GM12878 (cell line): Measurements from ENCODE around the gene CUEDC1. TPM values are rescaled to one million over a fixed set of nuclear protein-coding genes. Genes with fewer than 3 reads are reported as not detected.

Experiments used
- ATAC-seq: fragments of 200-7000 bp; cut with Tn5 transposase; 3 replicates; pipeline ENCODE4 v1.9.1; 2020; ENCODE audit warnings: mild to moderate bottlenecking, moderate library complexity
- BruUV-seq: library from RNA; stranded (reverse); fragments of 400-500 nt; replicated peaks from 2 replicates; lab custom pipeline; 2021; lab: Mats Ljungman, UMichigan
- CTCF ChIA-PET: fragments of 300-600 bp; sonication (Branson Sonifier 250); formaldehyde crosslinking; extraction: SDS; loops from one replicate; lab custom pipeline; 2021; ENCODE audit warnings: inconsistent platforms; lab: Yijun Ruan, JAX
- POLR2A ChIA-PET: fragments of 350-600 bp; formaldehyde crosslinking; extraction: SDS; loops from one replicate; lab custom pipeline; 2021; ENCODE audit warnings: inconsistent platforms; lab: Charles Lee
- RAD21 ChIA-PET: fragments of 300-600 bp; sonication (Branson Sonifier 250); formaldehyde crosslinking; loops from one replicate; lab custom pipeline; 2023; ENCODE audit warnings: antibody characterized with exemption; ENCODE audit not compliant: unreplicated experiment; lab: Charles Lee
- SMC1A ChIA-PET: fragments of 300-600 bp; sonication (Branson Sonifier 250); formaldehyde crosslinking; loops from one replicate; lab custom pipeline; 2023; ENCODE audit not compliant: unreplicated experiment, uncharacterized antibody; lab: Charles Lee
- DNase-seq: peaks from one replicate; pipeline ENCODE4 v3.0.0-alpha.2; 2011; ENCODE audit warnings: low read depth, low spot score
- FAIRE-seq: peaks from 3 replicates; lab custom pipeline; 2011; peaks lifted over from hg19 to GRCh38; lab: Jason Lieb, UNC
- H2AFZ ChIP-seq: 2 replicates; pipeline ENCODE4 v1.6.0; 2011; ENCODE audit warnings: low read depth, low read length, control low read depth; ENCODE audit not compliant: control insufficient read depth
- H3K27ac ChIP-seq: 2 replicates; pipeline ENCODE4 v1.5.1; 2011; ENCODE audit warnings: control low read depth; ENCODE audit not compliant: control insufficient read depth, insufficient read depth
- H3K27me3 ChIP-seq, 2 experiments: replicated peaks in 1 of 2; 2 replicates each; pipeline versions ENCODE4 v1.6.0 to v1.6.1; 2011; ENCODE audit warnings: low read length in 1 of 2; ENCODE audit not compliant: control insufficient read depth in 2 of 2, insufficient read depth in 2 of 2
- H3K36me3 ChIP-seq, 2 experiments: 2 replicates each; pipeline ENCODE4 v1.5.1; 2011; ENCODE audit warnings: low read length in 1 of 2; ENCODE audit not compliant: control insufficient read depth in 2 of 2, insufficient read depth in 2 of 2
- H3K4me1 ChIP-seq: 2 replicates; pipeline ENCODE4 v1.6.1; 2011; ENCODE audit warnings: mild to moderate bottlenecking, low read length, moderate library complexity, mixed read lengths; ENCODE audit not compliant: control insufficient read depth, insufficient read depth
- H3K4me2 ChIP-seq: 2 replicates; pipeline ENCODE4 v1.6.0; 2011; ENCODE audit warnings: control low read depth; ENCODE audit not compliant: control insufficient read depth, insufficient read depth
- H3K4me3 ChIP-seq: fragments of 200-600 bp; sonication (generic); 2 replicates; pipeline ENCODE4 v1.5.1; 2016
- H3K79me2 ChIP-seq: 2 replicates; pipeline ENCODE4 v1.6.0; 2011; ENCODE audit warnings: low read length; ENCODE audit not compliant: control insufficient read depth, insufficient read depth
- H3K9ac ChIP-seq: 2 replicates; pipeline ENCODE4 v1.8.0; 2011; ENCODE audit warnings: low read length, control low read depth, mixed read lengths; ENCODE audit not compliant: control insufficient read depth, insufficient read depth
- H3K9me3 ChIP-seq: replicated peaks from 3 replicates; pipeline ENCODE4 v1.5.1; 2011; ENCODE audit warnings: mild to moderate bottlenecking, low read length; ENCODE audit not compliant: control insufficient read depth, insufficient read depth
- H4K20me1 ChIP-seq: 2 replicates; pipeline ENCODE4 v1.6.0; 2011; ENCODE audit not compliant: control insufficient read depth, insufficient read depth
- CHD4 ChIP-seq: fragments of 200-600 bp; sonication (generic); IDR thresholded peaks from 2 replicates; pipeline ENCODE4 v1.6.1; 2016; ENCODE audit warnings: mild to moderate bottlenecking
- DPF2 ChIP-seq: fragments of 450-650 bp; IDR thresholded peaks from 2 replicates; pipeline ENCODE4 v1.6.1; 2017; ENCODE audit warnings: mild to moderate bottlenecking
- FOXM1 ChIP-seq: IDR thresholded peaks from 2 replicates; pipeline ENCODE4 v1.6.1; 2012; ENCODE audit warnings: low read depth, mild to moderate bottlenecking, inconsistent platforms, low read length, moderate library complexity
- IKZF1 ChIP-seq: fragments of 450-650 bp; conservative IDR thresholded peaks from 2 replicates; pipeline ENCODE4 v1.6.1; 2017; ENCODE audit warnings: antibody characterized with exemption, mild to moderate bottlenecking
- IKZF2 ChIP-seq, 2 experiments: fragments of 450-650 bp; IDR thresholded peaks; 2 replicates each; pipeline ENCODE4 v1.6.1; 2017; ENCODE audit warnings: mild to moderate bottlenecking in 2 of 2, moderate library complexity in 2 of 2
- MXI1 ChIP-seq: fragments of 150-350 bp; IDR thresholded peaks from 2 replicates; pipeline ENCODE4 v1.6.1; 2011; ENCODE audit warnings: low read depth, mild to moderate bottlenecking, inconsistent platforms, low read length, improper control_type of control experiment
- NR2C1 ChIP-seq: fragments of 450-650 bp; IDR thresholded peaks from 2 replicates; pipeline ENCODE4 v1.6.1; 2017; ENCODE audit warnings: antibody characterized with exemption, mild to moderate bottlenecking, moderate library complexity
- RAD51 ChIP-seq: fragments of 450-650 bp; IDR thresholded peaks from 2 replicates; pipeline ENCODE4 v1.6.1; 2016; ENCODE audit warnings: moderate library complexity, mild to moderate bottlenecking, inconsistent platforms
- RFX5 ChIP-seq: IDR thresholded peaks from 2 replicates; pipeline ENCODE4 v1.6.1; 2011; ENCODE audit warnings: low read depth, low read length, improper control_type of control experiment
- SIX5 ChIP-seq: IDR thresholded peaks from 2 replicates; pipeline ENCODE4 v1.6.1; 2011; ENCODE audit warnings: mild to moderate bottlenecking, low read depth, low read length, moderate library complexity; ENCODE audit not compliant: severe bottlenecking
- SKIL ChIP-seq: fragments of 450-650 bp; IDR thresholded peaks from 2 replicates; pipeline ENCODE4 v1.6.1; 2017; ENCODE audit warnings: mild to moderate bottlenecking, low read depth, inconsistent platforms; ENCODE audit not compliant: poor library complexity, severe bottlenecking
- TARDBP ChIP-seq: IDR thresholded peaks from 2 replicates; pipeline ENCODE4 v1.6.1; 2016; ENCODE audit warnings: borderline replicate concordance
- TCF7 ChIP-seq: IDR thresholded peaks from 2 replicates; pipeline ENCODE4 v1.6.1; 2014; ENCODE audit warnings: antibody characterized with exemption, borderline replicate concordance
- WGBS: methylation state at CpG from one replicate; pipeline ENCODE4 v1.1.6; 2016; ENCODE audit warnings: low lambda C conversion rate; ENCODE audit not compliant: insufficient replicate concordance, insufficient coverage; ENCODE audit errors: missing lambda C conversion rate; 5-methylcytosine and 5-hydroxymethylcytosine counted together
- in situ Hi-C: fragments of 300-500 bp; cut with MboI; formaldehyde crosslinking; loops from 9 replicates; pipeline ENCODE4 v1.14.3; 2018; ENCODE audit warnings: mixed read lengths
- intact Hi-C: fragments of 100-400 bp; cut with micrococcal nuclease; formaldehyde crosslinking; loops from one replicate; pipeline ENCODE4 v1.14.2; 2022; ENCODE audit not compliant: unreplicated experiment
- polyA plus RNA-seq, 11 experiments: library from polyadenylated mRNA; depleted of rRNA in 4 of 11; unstranded in 6 of 11; stranded (reverse) in 5 of 11; fragments of >200 nt; fragmentation: Nextera tagmentation in 4 of 11; fragmentation: Illumina TruSeq in 1 of 11; extraction: Ambion mirVana in 4 of 11; extraction: Trizol in 1 of 11; gene quantifications; 1 replicate in 1 of 11; 2 replicates in 10 of 11; pipeline versions ENCODE4 v1.2.1 to v1.2.3, GENCODE V29; 2011 to 2016; ENCODE audit warnings: inconsistent platforms in 2 of 11, missing spikeins in 2 of 11, low read depth in 1 of 11
- total RNA-seq, 4 experiments: library from RNA; depleted of rRNA in 3 of 4; stranded (reverse); fragments of >200 nt in 3 of 4; fragmentation: Illumina TruSeq in 1 of 4; extraction: Trizol in 1 of 4; gene quantifications; 2 replicates each; pipeline versions ENCODE4 v1.2.1 to v1.2.3, GENCODE V29; 2013 to 2021
- TF ChIP-seq, protein P1 (sequence below): fragments of 450-650 bp; IDR thresholded peaks from 2 replicates; pipeline ENCODE4 v1.6.1; 2018; ENCODE audit warnings: mild to moderate bottlenecking, low read depth, moderate library complexity; ENCODE audit not compliant: partially characterized antibody
- TF ChIP-seq, protein P2 (sequence below): IDR thresholded peaks from 2 replicates; pipeline ENCODE4 v1.6.1; 2012; ENCODE audit warnings: improper control_type of control experiment, low read depth, low read length; ENCODE audit not compliant: insufficient replicate concordance

Gene CUEDC1
- total and polyA plus RNA-seq, 10 of the 15 experiments (the other 5 are each of a cell fraction or from before 2014, with no cell fraction given): 0.24 to 7.4 (median 1.8) TPM

- H3K27me3 ChIP-seq: no peaks in the 10 kb centered on the region
- no peaks in the 10 kb centered on the region for H3K79me2 ChIP-seq
- DNase-seq (no peak), FAIRE-seq (no peak), ATAC-seq (no peak)
- H3K36me3 ChIP-seq: peaks cover 6 to 12% of the 10 kb centered on the region in 2 experiments
- no peak overlapping the region for H2AFZ ChIP-seq
- CTCF ChIA-PET: interaction anchor here (0.7 to 2.0 kb wide), 3 partner anchors 20 to 58 kb away, joined by 3 to 8 read pairs (median 4); no protein-coding TSS in a partner anchor
- intact Hi-C loops (no loop called here), in situ Hi-C loops (no loop called here)
- no peak overlapping the region for H3K4me3 ChIP-seq
- RAD21 ChIA-PET: no interaction called here
- no peak overlapping the region for H3K4me2 ChIP-seq
- no peak overlapping the region for H3K27ac ChIP-seq
- WGBS: 61% methylated on average over 4 of the region's 4 CpGs
- no peak overlapping the region for H3K9ac ChIP-seq
- no TSS peak for BruUV-seq
- no peaks in the 10 kb centered on the region for H3K4me1 ChIP-seq
- POLR2A ChIA-PET: no interaction called here
- SMC1A ChIA-PET: interaction anchor here (1.4 kb wide), 1 partner anchor 15 kb away, joined by 6 read pairs; no protein-coding TSS in a partner anchor
- H4K20me1 ChIP-seq: no peaks in the 10 kb centered on the region
- no peak for TF ChIP-seq CHD4
- no peak for TF ChIP-seq SKIL
- TF ChIP-seq, protein P1, sequence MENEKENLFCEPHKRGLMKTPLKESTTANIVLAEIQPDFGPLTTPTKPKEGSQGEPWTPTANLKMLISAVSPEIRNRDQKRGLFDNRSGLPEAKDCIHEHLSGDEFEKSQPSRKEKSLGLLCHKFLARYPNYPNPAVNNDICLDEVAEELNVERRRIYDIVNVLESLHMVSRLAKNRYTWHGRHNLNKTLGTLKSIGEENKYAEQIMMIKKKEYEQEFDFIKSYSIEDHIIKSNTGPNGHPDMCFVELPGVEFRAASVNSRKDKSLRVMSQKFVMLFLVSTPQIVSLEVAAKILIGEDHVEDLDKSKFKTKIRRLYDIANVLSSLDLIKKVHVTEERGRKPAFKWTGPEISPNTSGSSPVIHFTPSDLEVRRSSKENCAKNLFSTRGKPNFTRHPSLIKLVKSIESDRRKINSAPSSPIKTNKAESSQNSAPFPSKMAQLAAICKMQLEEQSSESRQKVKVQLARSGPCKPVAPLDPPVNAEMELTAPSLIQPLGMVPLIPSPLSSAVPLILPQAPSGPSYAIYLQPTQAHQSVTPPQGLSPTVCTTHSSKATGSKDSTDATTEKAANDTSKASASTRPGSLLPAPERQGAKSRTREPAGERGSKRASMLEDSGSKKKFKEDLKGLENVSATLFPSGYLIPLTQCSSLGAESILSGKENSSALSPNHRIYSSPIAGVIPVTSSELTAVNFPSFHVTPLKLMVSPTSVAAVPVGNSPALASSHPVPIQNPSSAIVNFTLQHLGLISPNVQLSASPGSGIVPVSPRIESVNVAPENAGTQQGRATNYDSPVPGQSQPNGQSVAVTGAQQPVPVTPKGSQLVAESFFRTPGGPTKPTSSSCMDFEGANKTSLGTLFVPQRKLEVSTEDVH: no peak
- no peak for TF ChIP-seq MXI1
- no peak for TF ChIP-seq NR2C1
- TF ChIP-seq, protein P2, sequence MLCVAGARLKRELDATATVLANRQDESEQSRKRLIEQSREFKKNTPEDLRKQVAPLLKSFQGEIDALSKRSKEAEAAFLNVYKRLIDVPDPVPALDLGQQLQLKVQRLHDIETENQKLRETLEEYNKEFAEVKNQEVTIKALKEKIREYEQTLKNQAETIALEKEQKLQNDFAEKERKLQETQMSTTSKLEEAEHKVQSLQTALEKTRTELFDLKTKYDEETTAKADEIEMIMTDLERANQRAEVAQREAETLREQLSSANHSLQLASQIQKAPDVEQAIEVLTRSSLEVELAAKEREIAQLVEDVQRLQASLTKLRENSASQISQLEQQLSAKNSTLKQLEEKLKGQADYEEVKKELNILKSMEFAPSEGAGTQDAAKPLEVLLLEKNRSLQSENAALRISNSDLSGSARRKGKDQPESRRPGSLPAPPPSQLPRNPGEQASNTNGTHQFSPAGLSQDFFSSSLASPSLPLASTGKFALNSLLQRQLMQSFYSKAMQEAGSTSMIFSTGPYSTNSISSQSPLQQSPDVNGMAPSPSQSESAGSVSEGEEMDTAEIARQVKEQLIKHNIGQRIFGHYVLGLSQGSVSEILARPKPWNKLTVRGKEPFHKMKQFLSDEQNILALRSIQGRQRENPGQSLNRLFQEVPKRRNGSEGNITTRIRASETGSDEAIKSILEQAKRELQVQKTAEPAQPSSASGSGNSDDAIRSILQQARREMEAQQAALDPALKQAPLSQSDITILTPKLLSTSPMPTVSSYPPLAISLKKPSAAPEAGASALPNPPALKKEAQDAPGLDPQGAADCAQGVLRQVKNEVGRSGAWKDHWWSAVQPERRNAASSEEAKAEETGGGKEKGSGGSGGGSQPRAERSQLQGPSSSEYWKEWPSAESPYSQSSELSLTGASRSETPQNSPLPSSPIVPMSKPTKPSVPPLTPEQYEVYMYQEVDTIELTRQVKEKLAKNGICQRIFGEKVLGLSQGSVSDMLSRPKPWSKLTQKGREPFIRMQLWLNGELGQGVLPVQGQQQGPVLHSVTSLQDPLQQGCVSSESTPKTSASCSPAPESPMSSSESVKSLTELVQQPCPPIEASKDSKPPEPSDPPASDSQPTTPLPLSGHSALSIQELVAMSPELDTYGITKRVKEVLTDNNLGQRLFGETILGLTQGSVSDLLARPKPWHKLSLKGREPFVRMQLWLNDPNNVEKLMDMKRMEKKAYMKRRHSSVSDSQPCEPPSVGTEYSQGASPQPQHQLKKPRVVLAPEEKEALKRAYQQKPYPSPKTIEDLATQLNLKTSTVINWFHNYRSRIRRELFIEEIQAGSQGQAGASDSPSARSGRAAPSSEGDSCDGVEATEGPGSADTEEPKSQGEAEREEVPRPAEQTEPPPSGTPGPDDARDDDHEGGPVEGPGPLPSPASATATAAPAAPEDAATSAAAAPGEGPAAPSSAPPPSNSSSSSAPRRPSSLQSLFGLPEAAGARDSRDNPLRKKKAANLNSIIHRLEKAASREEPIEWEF: no peak
- no peak for TF ChIP-seq IKZF2 (IDR thresholded peaks at IDR 0.05)
- TF ChIP-seq RAD51: no peak
- TF ChIP-seq DPF2: no peak
- no peak for TF ChIP-seq TARDBP
- TF ChIP-seq FOXM1: no peak
- no peak for TF ChIP-seq SIX5
- TF ChIP-seq TCF7: no peak
- no peak for TF ChIP-seq IKZF1
- TF ChIP-seq RFX5: no peak
- H3K9me3 ChIP-seq: no peaks in the 10 kb centered on the region
Measured at GRCh38 chr17:57970710-57971109, 15.5 kb upstream of the CUEDC1 start.
